ENCODE measurements around the gene GLI2. TPM values are rescaled to one million over a fixed set of nuclear protein-coding genes. Genes with fewer than 3 reads are reported as not detected.

GLI2 gene
- total and polyA plus RNA-seq, 2 donors from 2014 or later = 0.32 to 3.7 TPM

GRCh38 chr2:120766470-120767351, 31.0 kb downstream of the GLI2 start:
- Histone ChIP-seq H3K4me3 (ENCODE audit: low read length in 3 of 3) (no peak overlapping the region), H3K27ac (ENCODE audit: low read depth in 2 of 2, low read length in 2 of 2) (peak overlapping the region; percentile 79 to 90), H3K4me1 (ENCODE audit: control insufficient read depth in 2 of 3, insufficient read depth in 2 of 3, low read depth in 1 of 3, low read length in 3 of 3) (peaks cover 0 to 20% (median 11%) of the 10 kb centered on the region in 3 donors), H3K27me3 (ENCODE audit: control insufficient read depth, insufficient read depth, low read length) (no peaks in the 10 kb centered on the region), H3K9me3 (ENCODE audit: control insufficient read depth in 2 of 3, insufficient read depth in 1 of 3, low read length in 3 of 3) (no peaks in the 10 kb centered on the region), H3K36me3 (ENCODE audit: control insufficient read depth in 2 of 3, insufficient read depth in 3 of 3, low read length in 3 of 3) (no peaks in the 10 kb centered on the region), H3K9ac (ENCODE audit: low read length in 3 of 3) (no peak overlapping the region)
- TF ChIP-seq CTCF (IDR thresholded peaks at IDR 0.05; ENCODE audit: borderline replicate concordance, extremely low read depth, insufficient read depth) = no peak
- DNase-seq = peak in 3 of 5 donors; percentile 40 to 59 (median 47)
- intact Hi-C loops (cut with DNase I) = no loop called here
- FAIRE-seq = no peak

- peak overlapping the region in 1 of 2 donors; percentile 45 for H3K27ac ChIP-seq (ENCODE audit: low read depth in 2 of 2, low read length in 2 of 2)
These were observed 31.9 kb downstream of the GLI2 start for GRCh38 chr2:120767486-120768005.

GRCh38 chr2:120768112-120769048, 32.7 kb downstream of the GLI2 start:
- no peak overlapping the region for H3K9ac ChIP-seq (ENCODE audit: low read length in 3 of 3)
- no peak overlapping the region for H3K27ac ChIP-seq (ENCODE audit: low read depth in 2 of 2, low read length in 2 of 2)
- H3K4me3 ChIP-seq (ENCODE audit: low read length in 3 of 3) = no peak overlapping the region
- FAIRE-seq = no peak
- intact Hi-C loops (cut with DNase I) = no loop called here
- H3K27me3 ChIP-seq (ENCODE audit: control insufficient read depth, insufficient read depth, low read length) = no peaks in the 10 kb centered on the region
- H3K9me3 ChIP-seq (ENCODE audit: control insufficient read depth in 2 of 3, insufficient read depth in 1 of 3, low read length in 3 of 3) = no peaks in the 10 kb centered on the region
- peak in 3 of 5 donors; percentile 9 to 52 (median 36) for DNase-seq
- TF ChIP-seq CTCF (IDR thresholded peaks at IDR 0.05; ENCODE audit: borderline replicate concordance, extremely low read depth, insufficient read depth) = no peak
- H3K36me3 ChIP-seq (ENCODE audit: control insufficient read depth in 2 of 3, insufficient read depth in 3 of 3, low read length in 3 of 3) = no peaks in the 10 kb centered on the region
- peaks cover 0 to 20% (median 11%) of the 10 kb centered on the region in 3 donors for H3K4me1 ChIP-seq (ENCODE audit: control insufficient read depth in 2 of 3, insufficient read depth in 2 of 3, low read depth in 1 of 3, low read length in 3 of 3)

More at GRCh38 chr2:120767486-120768005, 31.9 kb downstream of the GLI2 start:
- H3K4me1 ChIP-seq (ENCODE audit: control insufficient read depth in 2 of 3, insufficient read depth in 2 of 3, low read depth in 1 of 3, low read length in 3 of 3) = peaks cover 0 to 20% (median 11%) of the 10 kb centered on the region in 3 donors
- H3K4me3 ChIP-seq (ENCODE audit: low read length in 3 of 3) = no peak overlapping the region
- H3K9ac ChIP-seq (ENCODE audit: low read length in 3 of 3) = no peak overlapping the region
- FAIRE-seq (no peak), DNase-seq (peak in 2 of 5 donors; percentile 32 to 59)
- intact Hi-C loops (cut with DNase I) = no loop called here
- no peaks in the 10 kb centered on the region for H3K27me3 ChIP-seq (ENCODE audit: control insufficient read depth, insufficient read depth, low read length)
- H3K9me3 ChIP-seq (ENCODE audit: control insufficient read depth in 2 of 3, insufficient read depth in 1 of 3, low read length in 3 of 3) = no peaks in the 10 kb centered on the region
- TF ChIP-seq CTCF (IDR thresholded peaks at IDR 0.05; ENCODE audit: borderline replicate concordance, extremely low read depth, insufficient read depth) = no peak
- H3K36me3 ChIP-seq (ENCODE audit: control insufficient read depth in 2 of 3, insufficient read depth in 3 of 3, low read length in 3 of 3) = no peaks in the 10 kb centered on the region

All from kidney (tissue), 14 donors.